ENCODE data around the gene TSPAN14.

Gene TSPAN14

DNA sequence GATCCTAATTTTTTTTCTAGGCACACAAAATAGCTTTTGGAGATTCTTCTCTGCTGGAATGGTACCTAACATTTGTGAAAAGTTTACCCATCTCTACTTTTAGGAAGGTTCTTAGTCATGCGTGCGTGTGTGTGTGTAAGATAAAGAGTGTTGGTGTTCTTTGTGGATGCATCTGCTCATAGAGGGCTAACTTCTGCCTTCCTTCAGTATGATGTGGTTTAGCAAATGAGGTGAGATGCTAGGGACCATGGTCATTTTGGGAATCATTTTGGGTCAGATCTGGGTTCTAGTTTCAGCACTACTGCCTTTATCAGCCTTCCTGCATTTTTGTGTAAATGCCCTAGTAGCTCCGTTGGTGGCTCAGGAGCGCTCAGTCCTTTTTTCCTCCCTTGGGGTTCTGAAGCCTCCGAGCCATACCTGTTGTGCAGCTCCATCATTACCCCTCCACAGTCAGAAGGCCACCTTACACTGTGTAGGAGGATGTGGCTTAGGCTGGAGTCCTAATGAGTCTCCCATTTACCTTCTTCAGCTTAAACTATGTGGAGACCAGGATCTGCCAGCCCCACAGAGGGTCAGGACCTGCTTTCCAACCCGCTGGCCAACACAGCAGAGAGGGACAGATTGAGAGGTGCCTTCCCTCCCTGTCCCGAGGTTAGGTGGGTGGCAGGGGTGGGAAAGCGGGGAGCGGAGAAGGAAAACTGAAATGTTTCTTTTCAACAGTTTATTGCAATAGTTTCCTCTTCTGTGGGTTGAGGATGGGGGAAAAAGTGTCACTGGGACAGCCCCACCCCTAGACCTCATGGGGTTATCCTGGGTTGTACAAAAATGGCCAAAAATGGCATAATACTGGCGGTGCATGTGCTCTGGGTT, 31.2 kb downstream of the TSPAN14 start:
- peak; percentile 81 to 94 for DNase-seq (ENCODE audit: low read depth in 1 of 2, low spot score in 1 of 2)
- peak overlapping the region; percentile 84 for H3K27ac ChIP-seq (replicated peaks)
- no peaks in the 10 kb centered on the region for H3K27me3 ChIP-seq (ENCODE audit: insufficient read depth, poor library complexity, severe bottlenecking)
- TF ChIP-seq SPI1 (IDR thresholded peaks at IDR 0.05; ENCODE audit: borderline replicate concordance, low read depth) = no peak
- TF ChIP-seq POLR2AphosphoS5 (IDR thresholded peaks at IDR 0.05; ENCODE audit: low read depth) = no peak
- TF ChIP-seq, protein P1, sequence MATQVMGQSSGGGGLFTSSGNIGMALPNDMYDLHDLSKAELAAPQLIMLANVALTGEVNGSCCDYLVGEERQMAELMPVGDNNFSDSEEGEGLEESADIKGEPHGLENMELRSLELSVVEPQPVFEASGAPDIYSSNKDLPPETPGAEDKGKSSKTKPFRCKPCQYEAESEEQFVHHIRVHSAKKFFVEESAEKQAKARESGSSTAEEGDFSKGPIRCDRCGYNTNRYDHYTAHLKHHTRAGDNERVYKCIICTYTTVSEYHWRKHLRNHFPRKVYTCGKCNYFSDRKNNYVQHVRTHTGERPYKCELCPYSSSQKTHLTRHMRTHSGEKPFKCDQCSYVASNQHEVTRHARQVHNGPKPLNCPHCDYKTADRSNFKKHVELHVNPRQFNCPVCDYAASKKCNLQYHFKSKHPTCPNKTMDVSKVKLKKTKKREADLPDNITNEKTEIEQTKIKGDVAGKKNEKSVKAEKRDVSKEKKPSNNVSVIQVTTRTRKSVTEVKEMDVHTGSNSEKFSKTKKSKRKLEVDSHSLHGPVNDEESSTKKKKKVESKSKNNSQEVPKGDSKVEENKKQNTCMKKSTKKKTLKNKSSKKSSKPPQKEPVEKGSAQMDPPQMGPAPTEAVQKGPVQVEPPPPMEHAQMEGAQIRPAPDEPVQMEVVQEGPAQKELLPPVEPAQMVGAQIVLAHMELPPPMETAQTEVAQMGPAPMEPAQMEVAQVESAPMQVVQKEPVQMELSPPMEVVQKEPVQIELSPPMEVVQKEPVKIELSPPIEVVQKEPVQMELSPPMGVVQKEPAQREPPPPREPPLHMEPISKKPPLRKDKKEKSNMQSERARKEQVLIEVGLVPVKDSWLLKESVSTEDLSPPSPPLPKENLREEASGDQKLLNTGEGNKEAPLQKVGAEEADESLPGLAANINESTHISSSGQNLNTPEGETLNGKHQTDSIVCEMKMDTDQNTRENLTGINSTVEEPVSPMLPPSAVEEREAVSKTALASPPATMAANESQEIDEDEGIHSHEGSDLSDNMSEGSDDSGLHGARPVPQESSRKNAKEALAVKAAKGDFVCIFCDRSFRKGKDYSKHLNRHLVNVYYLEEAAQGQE (IDR thresholded peaks at IDR 0.05; ENCODE audit: insufficient replicate concordance, low read depth) = no peak
- TF ChIP-seq, protein P2, sequence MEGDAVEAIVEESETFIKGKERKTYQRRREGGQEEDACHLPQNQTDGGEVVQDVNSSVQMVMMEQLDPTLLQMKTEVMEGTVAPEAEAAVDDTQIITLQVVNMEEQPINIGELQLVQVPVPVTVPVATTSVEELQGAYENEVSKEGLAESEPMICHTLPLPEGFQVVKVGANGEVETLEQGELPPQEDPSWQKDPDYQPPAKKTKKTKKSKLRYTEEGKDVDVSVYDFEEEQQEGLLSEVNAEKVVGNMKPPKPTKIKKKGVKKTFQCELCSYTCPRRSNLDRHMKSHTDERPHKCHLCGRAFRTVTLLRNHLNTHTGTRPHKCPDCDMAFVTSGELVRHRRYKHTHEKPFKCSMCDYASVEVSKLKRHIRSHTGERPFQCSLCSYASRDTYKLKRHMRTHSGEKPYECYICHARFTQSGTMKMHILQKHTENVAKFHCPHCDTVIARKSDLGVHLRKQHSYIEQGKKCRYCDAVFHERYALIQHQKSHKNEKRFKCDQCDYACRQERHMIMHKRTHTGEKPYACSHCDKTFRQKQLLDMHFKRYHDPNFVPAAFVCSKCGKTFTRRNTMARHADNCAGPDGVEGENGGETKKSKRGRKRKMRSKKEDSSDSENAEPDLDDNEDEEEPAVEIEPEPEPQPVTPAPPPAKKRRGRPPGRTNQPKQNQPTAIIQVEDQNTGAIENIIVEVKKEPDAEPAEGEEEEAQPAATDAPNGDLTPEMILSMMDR (IDR thresholded peaks at IDR 0.05; ENCODE audit: insufficient read depth, low read length) = no peak
- no peak for TF ChIP-seq GABPA (IDR thresholded peaks at IDR 0.05; ENCODE audit: low read depth)
- no peak overlapping the region for H3K4me3 ChIP-seq (replicated peaks; ENCODE audit: insufficient read depth, low read length)

DNA sequence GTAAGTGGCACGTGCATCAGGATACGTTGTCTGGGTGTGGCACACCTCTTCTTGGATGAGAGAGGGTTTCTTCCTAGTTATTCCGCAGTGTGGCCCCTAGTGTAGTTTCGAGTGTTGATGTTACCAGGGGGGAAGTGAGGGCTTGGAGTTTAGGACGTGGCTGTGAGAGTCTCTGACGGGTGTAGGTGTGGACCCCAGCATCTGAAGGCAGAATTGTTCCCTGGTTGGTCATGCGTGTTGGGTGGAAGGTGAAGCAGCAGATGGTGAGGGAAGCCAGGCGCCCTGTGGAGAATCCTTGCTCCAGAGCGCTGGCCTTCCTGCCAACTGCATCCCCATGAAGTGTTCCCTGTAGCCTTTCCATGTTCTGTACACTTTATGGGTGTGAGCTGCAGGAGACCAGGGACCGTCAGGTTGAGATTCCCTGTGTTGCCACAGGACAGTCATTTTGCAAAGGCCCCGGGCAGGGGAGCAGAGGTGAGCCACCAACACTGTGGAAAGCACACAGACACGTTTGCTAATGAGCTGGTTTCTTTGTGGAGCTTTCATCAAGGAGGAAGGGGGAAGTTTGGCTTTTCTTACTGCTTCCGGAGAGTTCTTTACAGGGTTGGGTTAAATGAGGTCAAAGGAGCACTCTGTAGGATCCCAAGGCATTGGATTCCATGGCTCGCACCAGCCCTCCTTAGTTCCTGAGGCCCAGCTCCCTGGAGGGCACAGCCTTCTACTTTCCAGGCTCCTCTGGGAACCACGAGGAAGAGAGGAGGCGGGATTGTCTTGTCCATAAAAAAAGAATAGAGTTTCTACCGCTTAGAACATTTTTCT, 32.0 kb downstream of the TSPAN14 start:
- H3K4me3 ChIP-seq (replicated peaks; ENCODE audit: insufficient read depth, low read length) = no peak overlapping the region
- DNase-seq (ENCODE audit: low read depth in 1 of 2, low spot score in 1 of 2) = peak; percentile 59 to 72
- TF ChIP-seq POLR2AphosphoS5 (IDR thresholded peaks at IDR 0.05; ENCODE audit: low read depth) (peak; percentile 65), SPI1 (IDR thresholded peaks at IDR 0.05; ENCODE audit: borderline replicate concordance, low read depth) (peak; percentile 60; the same call in 1 of the 2 replicates), GABPA (IDR thresholded peaks at IDR 0.05; ENCODE audit: low read depth) (no peak)
- no peaks in the 10 kb centered on the region for H3K27me3 ChIP-seq (ENCODE audit: insufficient read depth, poor library complexity, severe bottlenecking)
- H3K27ac ChIP-seq (replicated peaks) = peak overlapping the region; percentile 84

DNA sequence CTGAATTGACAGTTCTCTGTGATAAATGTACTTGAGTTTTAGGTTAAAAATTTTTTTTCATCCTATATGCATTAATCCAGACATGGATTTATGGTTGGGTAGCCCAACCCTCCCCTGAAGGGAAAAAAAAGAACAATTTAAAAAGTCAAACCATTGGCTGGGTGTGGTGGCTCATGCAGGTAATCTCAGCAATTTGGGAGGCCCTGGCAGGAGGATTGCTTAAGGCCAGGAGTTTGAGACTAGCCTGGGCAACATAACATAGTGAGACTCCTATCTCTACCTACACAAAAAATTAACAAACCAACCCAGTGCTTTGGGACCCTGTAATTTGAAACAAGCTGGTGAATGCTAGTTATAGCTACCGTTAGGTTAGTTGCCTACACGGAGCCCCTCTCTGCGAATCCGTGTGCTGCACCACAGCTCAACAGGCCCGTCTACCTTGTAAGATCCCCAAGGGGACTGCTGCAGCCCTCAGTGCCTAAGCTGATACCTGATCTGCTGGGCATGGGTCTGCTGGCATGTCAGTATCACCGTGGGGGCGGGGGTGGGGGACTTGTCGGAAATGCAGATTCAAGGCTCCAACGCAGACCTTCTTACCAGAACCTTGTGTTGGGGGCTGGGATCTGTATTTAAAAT, 32.8 kb downstream of the TSPAN14 start:
- no peak for DNase-seq (ENCODE audit: low read depth in 1 of 2, low spot score in 1 of 2)
- TF ChIP-seq GABPA (IDR thresholded peaks at IDR 0.05; ENCODE audit: low read depth) = no peak
- TF ChIP-seq, protein P1 (IDR thresholded peaks at IDR 0.05; ENCODE audit: insufficient replicate concordance, low read depth) = no peak
- no peak for TF ChIP-seq POLR2AphosphoS5 (IDR thresholded peaks at IDR 0.05; ENCODE audit: low read depth)
- no peak for TF ChIP-seq SPI1 (IDR thresholded peaks at IDR 0.05; ENCODE audit: borderline replicate concordance, low read depth)
- TF ChIP-seq, protein P2 (IDR thresholded peaks at IDR 0.05; ENCODE audit: insufficient read depth, low read length) = no peak
- Histone ChIP-seq H3K4me3 (replicated peaks; ENCODE audit: insufficient read depth, low read length) (no peak overlapping the region), H3K27me3 (ENCODE audit: insufficient read depth, poor library complexity, severe bottlenecking) (no peaks in the 10 kb centered on the region), H3K27ac (replicated peaks) (peak overlapping the region; percentile 84)

Data from HL-60 (cell line).